Uterus (tissue), 2 donors: Measurements from ENCODE around the gene STOX2.

Source experiments
- POLR2A ChIP-seq, 2 donors: fragments of 450-650 bp; IDR thresholded peaks; one replicate each; pipeline ENCODE4 v1.6.1; 2016; ENCODE audit warnings: antibody characterized with exemption in 2 of 2, mild to moderate bottlenecking in 1 of 2, moderate library complexity in 1 of 2
- TF ChIP-seq, protein P1 (sequence below), 4 experiments: fragments of 200-600 bp in 2 of 4; fragments of 450-650 bp in 2 of 4; sonication (generic) in 2 of 4; IDR thresholded peaks; one replicate each; pipeline ENCODE4 v1.5.1; 2016 to 2019; ENCODE audit warnings: antibody characterized with exemption in 4 of 4, mild to moderate bottlenecking in 2 of 4, moderate library complexity in 1 of 4

DNA sequence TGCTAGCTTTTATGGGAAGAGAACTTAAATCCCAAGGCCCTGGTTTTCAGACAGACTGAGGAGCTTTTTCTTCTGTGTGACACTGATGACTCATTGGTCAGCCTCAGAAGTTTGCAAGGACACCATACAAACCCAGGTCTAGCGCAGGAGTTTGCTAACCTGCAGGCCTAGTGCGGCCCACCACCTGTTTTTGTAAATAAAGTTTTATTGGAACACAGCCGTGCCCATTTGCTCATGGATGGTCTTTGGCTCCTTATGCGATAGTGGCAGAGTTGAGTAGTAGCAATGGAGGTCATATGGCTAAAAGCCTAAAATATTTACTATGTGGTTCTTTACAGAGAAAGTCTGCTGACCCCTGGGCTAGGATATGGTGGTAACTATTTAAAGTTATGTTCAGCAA, 98.3 kb downstream of the STOX2 start:
- TF ChIP-seq, protein P1, sequence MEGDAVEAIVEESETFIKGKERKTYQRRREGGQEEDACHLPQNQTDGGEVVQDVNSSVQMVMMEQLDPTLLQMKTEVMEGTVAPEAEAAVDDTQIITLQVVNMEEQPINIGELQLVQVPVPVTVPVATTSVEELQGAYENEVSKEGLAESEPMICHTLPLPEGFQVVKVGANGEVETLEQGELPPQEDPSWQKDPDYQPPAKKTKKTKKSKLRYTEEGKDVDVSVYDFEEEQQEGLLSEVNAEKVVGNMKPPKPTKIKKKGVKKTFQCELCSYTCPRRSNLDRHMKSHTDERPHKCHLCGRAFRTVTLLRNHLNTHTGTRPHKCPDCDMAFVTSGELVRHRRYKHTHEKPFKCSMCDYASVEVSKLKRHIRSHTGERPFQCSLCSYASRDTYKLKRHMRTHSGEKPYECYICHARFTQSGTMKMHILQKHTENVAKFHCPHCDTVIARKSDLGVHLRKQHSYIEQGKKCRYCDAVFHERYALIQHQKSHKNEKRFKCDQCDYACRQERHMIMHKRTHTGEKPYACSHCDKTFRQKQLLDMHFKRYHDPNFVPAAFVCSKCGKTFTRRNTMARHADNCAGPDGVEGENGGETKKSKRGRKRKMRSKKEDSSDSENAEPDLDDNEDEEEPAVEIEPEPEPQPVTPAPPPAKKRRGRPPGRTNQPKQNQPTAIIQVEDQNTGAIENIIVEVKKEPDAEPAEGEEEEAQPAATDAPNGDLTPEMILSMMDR (IDR thresholded peaks at IDR 0.05), result no peak
- no peak for TF ChIP-seq POLR2A (IDR thresholded peaks at IDR 0.05)
